H9 (cell line): ENCODE measurements around the gene CTNNA1. TPM values are rescaled to one million over a fixed set of nuclear protein-coding genes. Genes with fewer than 3 reads are reported as not detected.

Source experiments
- DNase-seq: peaks from one replicate; pipeline ENCODE4 v3.0.0-alpha.2; 2017
- H2AFZ ChIP-seq: one replicate; pipeline ENCODE4 v1.6.1; 2013; ENCODE audit warnings: mild to moderate bottlenecking, low read length, control low read depth, moderate library complexity
- H2AK5ac ChIP-seq: 2 replicates; pipeline ENCODE4 v1.6.1; 2013; ENCODE audit warnings: low read length, control low read depth, mixed read lengths; ENCODE audit not compliant: insufficient read length
- H2BK120ac ChIP-seq: one replicate; pipeline ENCODE4 v1.6.1; 2013; ENCODE audit warnings: low read depth, mild to moderate bottlenecking, low read length, control low read depth, inconsistent platforms; ENCODE audit not compliant: poor library complexity, severe bottlenecking
- H2BK12ac ChIP-seq: 2 replicates; pipeline ENCODE4 v1.6.1; 2013; ENCODE audit warnings: low read length, control low read depth, mixed read lengths, low read depth; ENCODE audit not compliant: insufficient read length
- H2BK15ac ChIP-seq: 2 replicates; pipeline ENCODE4 v1.6.1; 2013; ENCODE audit warnings: low read depth, low read length, control low read depth
- H2BK20ac ChIP-seq: one replicate; pipeline ENCODE4 v1.6.1; 2013; ENCODE audit warnings: low read depth, mild to moderate bottlenecking, low read length, control low read depth, inconsistent platforms; ENCODE audit not compliant: poor library complexity, severe bottlenecking
- H2BK5ac ChIP-seq: 2 replicates; pipeline ENCODE4 v1.6.1; 2013; ENCODE audit warnings: low read length, control low read depth, mixed read lengths; ENCODE audit not compliant: insufficient read length
- H3K14ac ChIP-seq: 2 replicates; pipeline ENCODE4 v1.6.1; 2013; ENCODE audit warnings: low read length, control low read depth; ENCODE audit not compliant: insufficient read depth
- H3K18ac ChIP-seq: 2 replicates; pipeline ENCODE4 v1.6.1; 2013; ENCODE audit warnings: low read depth, mild to moderate bottlenecking, mixed read lengths, low read length, control low read depth; ENCODE audit not compliant: insufficient read length
- H3K23ac ChIP-seq: 2 replicates; pipeline ENCODE4 v1.6.1; 2013; ENCODE audit warnings: low read length, control low read depth, mixed read lengths, low read depth; ENCODE audit not compliant: insufficient read length
- H3K23me2 ChIP-seq: 2 replicates; pipeline ENCODE4 v1.6.1; 2013; ENCODE audit warnings: low read depth, mild to moderate bottlenecking, mixed read lengths, low read length, control low read depth; ENCODE audit not compliant: insufficient read length, poor library complexity, severe bottlenecking
- H3K27ac ChIP-seq: 2 replicates; pipeline ENCODE4 v1.5.1; 2013; ENCODE audit warnings: low read length, control low read depth, mixed read lengths, low read depth; ENCODE audit not compliant: insufficient read length
- H3K27me3 ChIP-seq: 2 replicates; pipeline ENCODE4 v1.6.1; 2013; ENCODE audit warnings: low read length, control low read depth, inconsistent platforms; ENCODE audit not compliant: insufficient read depth
- H3K4ac ChIP-seq: 2 replicates; pipeline ENCODE4 v1.6.1; 2013; ENCODE audit warnings: low read depth, mild to moderate bottlenecking, control low read depth, inconsistent platforms, low read length, moderate library complexity
- H3K4me1 ChIP-seq: 2 replicates; pipeline ENCODE4 v1.6.1; 2013; ENCODE audit warnings: low read length, control low read depth, inconsistent platforms; ENCODE audit not compliant: insufficient read depth
- H3K4me2 ChIP-seq: 2 replicates; pipeline ENCODE4 v1.6.1; 2013; ENCODE audit warnings: low read length, control low read depth, mixed read lengths; ENCODE audit not compliant: insufficient read length, insufficient read depth
- H3K56ac ChIP-seq: 2 replicates; pipeline ENCODE4 v1.6.1; 2013; ENCODE audit warnings: low read depth, mild to moderate bottlenecking, mixed read lengths, low read length, control low read depth; ENCODE audit not compliant: insufficient read length
- H3K79me1 ChIP-seq: 2 replicates; pipeline ENCODE4 v1.6.1; 2013; ENCODE audit warnings: low read depth, mild to moderate bottlenecking, moderate library complexity, low read length, control low read depth, inconsistent platforms; ENCODE audit not compliant: insufficient read depth, poor library complexity, severe bottlenecking
- H3K79me2 ChIP-seq: 2 replicates; pipeline ENCODE4 v1.6.1; 2013; ENCODE audit warnings: low read length, control low read depth, inconsistent platforms; ENCODE audit not compliant: insufficient read depth
- H3K9ac ChIP-seq: 2 replicates; pipeline ENCODE4 v1.6.1; 2013; ENCODE audit warnings: low read length, control low read depth, mixed read lengths; ENCODE audit not compliant: insufficient read length; ENCODE audit errors: extremely low read depth
- H3K9me3 ChIP-seq: one replicate; pipeline ENCODE4 v1.6.1; 2013; ENCODE audit warnings: low read depth, low read length, inconsistent platforms; ENCODE audit not compliant: control insufficient read depth
- H3T11ph ChIP-seq: one replicate; pipeline ENCODE4 v1.6.1; 2013; ENCODE audit warnings: mild to moderate bottlenecking, low read length, control low read depth, inconsistent platforms
- H4K20me1 ChIP-seq: one replicate; pipeline ENCODE4 v1.6.1; 2013; ENCODE audit not compliant: control insufficient read depth, insufficient read length, insufficient read depth
- H4K5ac ChIP-seq: 2 replicates; pipeline ENCODE4 v1.6.1; 2013; ENCODE audit warnings: low read depth, mild to moderate bottlenecking, mixed read lengths, low read length, control low read depth; ENCODE audit not compliant: insufficient read length
- H4K8ac ChIP-seq: replicated peaks from 2 replicates; pipeline ENCODE4 v1.6.1; 2013; ENCODE audit warnings: low read length, control low read depth, mixed read lengths, low read depth; ENCODE audit not compliant: insufficient read length
- H4K91ac ChIP-seq: 2 replicates; pipeline ENCODE4 v1.6.1; 2013; ENCODE audit warnings: low read depth, mild to moderate bottlenecking, moderate library complexity, mixed read lengths, low read length, control low read depth; ENCODE audit not compliant: insufficient read length
- H3K27ac Mint-ChIP-seq, 3 experiments: 2 replicates in 2 of 3; 3 replicates in 1 of 3; pipeline ENCODE4 v1.8.0; 2020 to 2021; ENCODE audit warnings: mixed read lengths in 3 of 3, mild to moderate bottlenecking in 1 of 3, moderate library complexity in 1 of 3
- H3K27me3 Mint-ChIP-seq: 2 replicates; pipeline ENCODE4 v1.8.0; 2021; ENCODE audit warnings: low read depth, mild to moderate bottlenecking, moderate library complexity, mixed read lengths
- H3K36me3 Mint-ChIP-seq, 3 experiments: 2 replicates in 2 of 3; 3 replicates in 1 of 3; pipeline ENCODE4 v1.8.0; 2020 to 2021; ENCODE audit warnings: low read depth in 3 of 3, mixed read lengths in 3 of 3; ENCODE audit not compliant: insufficient read depth in 1 of 3
- H3K4me1 Mint-ChIP-seq, 2 experiments: 2 replicates each; pipeline ENCODE4 v1.8.0; 2020; ENCODE audit warnings: mixed read lengths in 2 of 2
- H3K4me3 Mint-ChIP-seq, 2 experiments: 2 replicates in 1 of 2; 3 replicates in 1 of 2; pipeline ENCODE4 v1.8.0; 2020 to 2021; ENCODE audit warnings: mild to moderate bottlenecking in 2 of 2, mixed read lengths in 2 of 2, moderate library complexity in 1 of 2
- H3K9me3 Mint-ChIP-seq, 2 experiments: 2 replicates in 1 of 2; 3 replicates in 1 of 2; pipeline ENCODE4 v1.8.0; 2020; ENCODE audit warnings: mild to moderate bottlenecking in 2 of 2, mixed read lengths in 2 of 2, moderate library complexity in 1 of 2
- CTCF ChIP-seq: fragments of 200-600 bp; sonication (generic); conservative IDR thresholded peaks from 3 replicates; pipeline ENCODE4 v1.8.0; 2021; ENCODE audit warnings: antibody characterized with exemption, mild to moderate bottlenecking
- total RNA-seq: library from RNA; stranded (reverse); gene quantifications from 2 replicates; pipeline ENCODE4 v1.2.1, GENCODE V29; 2021

CTNNA1 gene
- total RNA-seq, 1 experiment from 2014 or later: 354 TPM

GRCh38 chr5:138805096-138805495, 51.9 kb downstream of the CTNNA1 start:
- H3K79me2 ChIP-seq: no peaks in the 10 kb centered on the region; the same call in 1 of the 2 replicates
- H3K18ac ChIP-seq: no peak overlapping the region
- H3K56ac ChIP-seq: no peak overlapping the region
- no peak overlapping the region for H3K4me2 ChIP-seq
- no peak for DNase-seq
- H4K8ac ChIP-seq: no peak overlapping the region
- H2BK20ac ChIP-seq: no peak overlapping the region
- H4K91ac ChIP-seq: no peak overlapping the region
- peaks cover 31 to 56% (median 50%) of the 10 kb centered on the region in 3 experiments for H3K36me3 Mint-ChIP-seq
- H3K4me3 Mint-ChIP-seq: no peak overlapping the region
- H3K23ac ChIP-seq: no peak overlapping the region
- H2AK5ac ChIP-seq: no peak overlapping the region
- no peaks in the 10 kb centered on the region for H3K4me1 ChIP-seq
- H4K5ac ChIP-seq: no peak overlapping the region
- peak overlapping the region in 1 of 3 experiments; percentile 36; a peak in 1 of 7 replicates for H3K27ac Mint-ChIP-seq
- H2BK12ac ChIP-seq: no peak overlapping the region
- no peaks in the 10 kb centered on the region for H3K23me2 ChIP-seq
- no peak overlapping the region for H3K9ac ChIP-seq
- H3K27me3 ChIP-seq: no peaks in the 10 kb centered on the region
- H3K4me1 Mint-ChIP-seq: peaks cover 10 to 12% of the 10 kb centered on the region in 2 experiments
- H3K9me3 Mint-ChIP-seq: peaks cover 2 to 3% of the 10 kb centered on the region in 2 experiments; a peak in 3 of 5 replicates
- H4K20me1 ChIP-seq: no peaks in the 10 kb centered on the region
- no peak overlapping the region for H3K27ac ChIP-seq
- H3K9me3 ChIP-seq: no peaks in the 10 kb centered on the region
- no peak for TF ChIP-seq CTCF
- H3K14ac ChIP-seq: no peak overlapping the region
- H2BK15ac ChIP-seq: no peak overlapping the region
- H2BK120ac ChIP-seq: no peak overlapping the region
- H3T11ph ChIP-seq: no peak overlapping the region
- no peaks in the 10 kb centered on the region for H3K79me1 ChIP-seq
- no peak overlapping the region for H2AFZ ChIP-seq
- H2BK5ac ChIP-seq: no peak overlapping the region
- H3K27me3 Mint-ChIP-seq: no peaks in the 10 kb centered on the region
- no peak overlapping the region for H3K4ac ChIP-seq
